Breast epithelium (tissue), 3 donors: Measurements from ENCODE around the gene DNAH10.

Source experiments
- POLR2A ChIP-seq: fragments of 450-650 bp; IDR thresholded peaks from one replicate; pipeline ENCODE4 v1.6.1; 2016; ENCODE audit warnings: antibody characterized with exemption, mild to moderate bottlenecking, moderate library complexity
- TF ChIP-seq, protein P1 (sequence below), 3 donors: fragments of 450-650 bp; IDR thresholded peaks; one replicate each; pipeline ENCODE4 v1.5.1; 2016 to 2017; ENCODE audit warnings: antibody characterized with exemption in 3 of 3, mild to moderate bottlenecking in 3 of 3, moderate library complexity in 3 of 3

DNA sequence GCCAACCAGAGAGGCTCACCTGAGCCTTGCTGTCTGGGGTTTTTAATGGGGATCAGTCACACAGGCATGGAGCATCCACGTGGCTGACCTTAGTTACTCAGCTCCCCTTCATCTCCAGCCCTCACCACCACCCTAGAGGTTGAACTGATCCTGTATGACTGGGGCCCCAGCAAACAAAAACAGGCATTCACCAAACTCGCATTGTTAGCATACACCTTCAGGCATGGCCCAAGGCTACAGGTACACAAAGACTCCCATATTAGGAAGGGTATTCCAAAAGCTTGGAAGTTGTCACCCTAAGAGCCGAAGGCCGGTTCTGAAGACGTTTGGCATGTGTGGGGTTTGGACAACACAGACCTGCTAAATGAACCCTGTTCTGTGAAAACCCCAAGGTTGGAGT lies 10.0 kb downstream of the DNAH10 start:
- TF ChIP-seq POLR2A: no peak
- TF ChIP-seq, protein P1, sequence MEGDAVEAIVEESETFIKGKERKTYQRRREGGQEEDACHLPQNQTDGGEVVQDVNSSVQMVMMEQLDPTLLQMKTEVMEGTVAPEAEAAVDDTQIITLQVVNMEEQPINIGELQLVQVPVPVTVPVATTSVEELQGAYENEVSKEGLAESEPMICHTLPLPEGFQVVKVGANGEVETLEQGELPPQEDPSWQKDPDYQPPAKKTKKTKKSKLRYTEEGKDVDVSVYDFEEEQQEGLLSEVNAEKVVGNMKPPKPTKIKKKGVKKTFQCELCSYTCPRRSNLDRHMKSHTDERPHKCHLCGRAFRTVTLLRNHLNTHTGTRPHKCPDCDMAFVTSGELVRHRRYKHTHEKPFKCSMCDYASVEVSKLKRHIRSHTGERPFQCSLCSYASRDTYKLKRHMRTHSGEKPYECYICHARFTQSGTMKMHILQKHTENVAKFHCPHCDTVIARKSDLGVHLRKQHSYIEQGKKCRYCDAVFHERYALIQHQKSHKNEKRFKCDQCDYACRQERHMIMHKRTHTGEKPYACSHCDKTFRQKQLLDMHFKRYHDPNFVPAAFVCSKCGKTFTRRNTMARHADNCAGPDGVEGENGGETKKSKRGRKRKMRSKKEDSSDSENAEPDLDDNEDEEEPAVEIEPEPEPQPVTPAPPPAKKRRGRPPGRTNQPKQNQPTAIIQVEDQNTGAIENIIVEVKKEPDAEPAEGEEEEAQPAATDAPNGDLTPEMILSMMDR (IDR thresholded peaks at IDR 0.05): no peak
